HCT116 (cell line): Measurements from ENCODE around the gene SLC7A5. TPM values are rescaled to one million over a fixed set of nuclear protein-coding genes. Genes with fewer than 3 reads are reported as not detected.
A peak's percentile ranks its signal among the peaks of the same experiment; 100 is the strongest.
"Not testable (repeated sequence)": the region's sequence is repeated elsewhere in the genome, so short reads cannot be mapped to it uniquely, and the experiment has no call there.

Source experiments
- ATAC-seq: fragments of 200-7000 bp; cut with Tn5 transposase; 2 replicates; pipeline ENCODE4 v1.9.1; 2020; ENCODE audit warnings: mild to moderate bottlenecking, moderate library complexity
- BruUV-seq: library from RNA; stranded (reverse); fragments of 400-500 nt; replicated peaks from 2 replicates; lab custom pipeline; 2021; lab: Mats Ljungman, UMichigan
- CTCF ChIA-PET: fragments of 300-600 bp; sonication (Branson Sonifier 250); formaldehyde crosslinking; loops from one replicate; lab custom pipeline; 2021; ENCODE audit warnings: antibody characterized with exemption; lab: Charles Lee
- POLR2A ChIA-PET: fragments of 300-600, 350-600 bp; sonication (Branson Sonifier 250); formaldehyde crosslinking; loops from one replicate; lab custom pipeline; 2021; ENCODE audit warnings: antibody characterized with exemption; lab: Charles Lee
- RAD21 ChIA-PET, 2 experiments: fragments of 300-600 bp; sonication (Branson Sonifier 250); formaldehyde crosslinking; loops; one replicate each; lab custom pipeline; 2023; ENCODE audit warnings: low total read pairs in 2 of 2; ENCODE audit not compliant: uncharacterized antibody in 2 of 2, unreplicated experiment in 2 of 2, low non-redundant PET in 1 of 2; lab: Charles Lee
- DNase-seq: peaks from one replicate; pipeline ENCODE4 v3.0.0-alpha.2; 2010; ENCODE audit warnings: low read depth, low spot score
- H2AFZ ChIP-seq: fragments of 200-600 bp; shearing (Covaris generic), sonication (generic); 2 replicates; pipeline ENCODE4 v1.6.1; 2017; ENCODE audit warnings: low read depth, mixed run types, mixed read lengths, antibody characterized with exemption, low read length; ENCODE audit not compliant: poor library complexity, severe bottlenecking
- H3K27ac ChIP-seq: 2 replicates; pipeline ENCODE4 v1.5.1; 2012; ENCODE audit warnings: low read depth, low read length
- H3K27me3 ChIP-seq: fragments of 200-600 bp; sonication (generic); 2 replicates; pipeline ENCODE4 v1.6.1; 2016; ENCODE audit warnings: mixed run types, low read length, mixed read lengths; ENCODE audit not compliant: insufficient read depth
- H3K36me3 ChIP-seq, 2 experiments: fragments of 200-500 bp in 1 of 2; fragments of 200-600 bp in 1 of 2; sonication (Bioruptor generic) in 1 of 2; sonication (generic) in 1 of 2; 2 replicates each; pipeline versions ENCODE4 v1.5.1 to v1.6.1; 2014 to 2016; ENCODE audit warnings: low read length in 2 of 2, inconsistent platforms in 1 of 2, mixed read lengths in 1 of 2, mixed run types in 1 of 2; ENCODE audit not compliant: insufficient read depth in 2 of 2, control insufficient read depth in 1 of 2
- H3K4me1 ChIP-seq, 2 experiments: fragments of 200-600 bp in 1 of 2; sonication (generic) in 1 of 2; 2 replicates each; pipeline versions ENCODE4 v1.5.1 to v1.6.1; 2012 to 2017; ENCODE audit warnings: low read length in 2 of 2, inconsistent platforms in 1 of 2, mild to moderate bottlenecking in 1 of 2, mixed read lengths in 1 of 2, mixed run types in 1 of 2, moderate library complexity in 1 of 2; ENCODE audit not compliant: insufficient read depth in 2 of 2, control insufficient read depth in 1 of 2
- H3K4me2 ChIP-seq: fragments of 200-600 bp; sonication (generic); 2 replicates; pipeline ENCODE4 v1.6.1; 2017; ENCODE audit warnings: mixed run types, low read length, mixed read lengths
- H3K4me3 ChIP-seq, 2 experiments: fragments of 200-600 bp in 1 of 2; sonication (generic) in 1 of 2; replicated peaks in 1 of 2; 2 replicates each; pipeline ENCODE4 v1.5.1; 2011 to 2016; ENCODE audit warnings: low read length in 2 of 2, control low read depth in 1 of 2, low read depth in 1 of 2, mild to moderate bottlenecking in 1 of 2, mixed read lengths in 1 of 2, mixed run types in 1 of 2
- H3K79me2 ChIP-seq: fragments of 200-600 bp; sonication (generic); 2 replicates; pipeline ENCODE4 v1.6.1; 2017; ENCODE audit warnings: mild to moderate bottlenecking, mixed run types, low read length, moderate library complexity, mixed read lengths; ENCODE audit not compliant: insufficient read depth
- H3K9ac ChIP-seq: fragments of 200-600 bp; sonication (generic); 2 replicates; pipeline ENCODE4 v1.6.1; 2016; ENCODE audit warnings: low read length, mixed read lengths
- H3K9me2 ChIP-seq: fragments of 200-600 bp; sonication (generic), shearing (Covaris generic); 2 replicates; pipeline ENCODE4 v1.6.1; 2017; ENCODE audit warnings: mixed run types, mild to moderate bottlenecking, moderate library complexity; ENCODE audit not compliant: insufficient read depth
- H3K9me3 ChIP-seq, 2 experiments: fragments of 200-500 bp in 1 of 2; fragments of 200-600 bp in 1 of 2; sonication (Bioruptor generic) in 1 of 2; sonication (generic) in 1 of 2; 2 replicates each; pipeline ENCODE4 v1.6.1; 2014 to 2017; ENCODE audit warnings: low read length in 2 of 2, mixed read lengths in 2 of 2, inconsistent platforms in 1 of 2, low read depth in 1 of 2, mild to moderate bottlenecking in 1 of 2, mixed run types in 1 of 2, moderate library complexity in 1 of 2; ENCODE audit not compliant: control insufficient read depth in 1 of 2, insufficient read depth in 1 of 2
- H4K20me1 ChIP-seq: fragments of 200-600 bp; sonication (generic), shearing (Covaris generic); 2 replicates; pipeline ENCODE4 v1.6.1; 2017; ENCODE audit warnings: mixed run types, mild to moderate bottlenecking, moderate library complexity; ENCODE audit not compliant: insufficient read depth
- RAD21 ChIP-seq: IDR thresholded peaks from 2 replicates; pipeline ENCODE4 v1.6.1; 2012; ENCODE audit warnings: low read depth, mild to moderate bottlenecking
- intact Hi-C: fragments of 100-400 bp; cut with micrococcal nuclease; formaldehyde crosslinking; loops from 2 replicates; pipeline ENCODE4 v1.10.0; 2022
- total RNA-seq: library from RNA; stranded (reverse); gene quantifications from one replicate; pipeline ENCODE4 v1.2.1, GENCODE V29; 2021; ENCODE audit not compliant: unreplicated experiment
- TF ChIP-seq, protein P1 (sequence below), 3 experiments: fragments of 200-600 bp in 1 of 3; sonication (generic) in 1 of 3; IDR thresholded peaks in 2 of 3; conservative IDR thresholded peaks in 1 of 3; 2 replicates each; pipeline ENCODE4 v1.5.1; 2012 to 2017; ENCODE audit warnings: low read depth in 2 of 3, low read length in 2 of 3, antibody characterized with exemption in 1 of 3, borderline replicate concordance in 1 of 3, control low read depth in 1 of 3, mild to moderate bottlenecking in 1 of 3, mixed read lengths in 1 of 3, mixed run types in 1 of 3, moderate library complexity in 1 of 3; ENCODE audit not compliant: insufficient read depth in 1 of 3
- TF ChIP-seq, protein P2 (sequence below): IDR thresholded peaks from 2 replicates; pipeline ENCODE4 v1.6.1; 2012

SLC7A5 gene
- total RNA-seq, 1 experiment from 2014 or later, result 482 TPM

DNA sequence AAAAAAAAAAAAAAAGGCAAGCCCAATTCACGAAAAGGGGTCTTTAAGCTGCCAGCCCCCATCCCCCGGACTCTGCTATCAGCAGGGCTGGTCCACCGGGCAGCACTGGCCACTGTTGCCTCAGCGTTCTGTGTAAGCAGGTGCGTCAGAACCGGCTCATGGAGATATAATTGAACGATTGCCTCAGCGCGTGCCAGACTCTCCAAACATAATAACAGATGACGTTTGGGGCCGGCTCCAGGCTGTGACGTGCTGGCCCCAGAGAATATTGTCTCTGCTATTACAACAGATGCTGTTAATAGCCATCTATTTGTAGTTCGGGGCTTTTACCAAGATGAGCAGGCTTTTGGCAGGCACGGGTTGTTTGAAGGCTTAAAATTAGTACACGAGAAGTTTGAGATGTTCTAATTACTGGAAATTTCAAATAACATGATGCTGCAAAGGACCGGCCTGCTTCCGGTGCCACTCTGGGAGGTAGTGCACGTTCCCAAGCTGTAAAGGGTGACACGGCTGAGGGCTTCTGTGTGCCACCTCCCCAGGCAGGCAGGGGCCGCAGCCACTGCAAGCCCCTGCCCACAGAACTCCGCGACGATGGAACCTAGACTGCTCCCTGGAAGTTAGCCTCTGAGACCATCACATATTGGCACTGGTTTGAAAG, 41.9 kb upstream of the SLC7A5 start:
- H2AFZ ChIP-seq, H3K36me3 ChIP-seq, RAD21 ChIA-PET, POLR2A ChIA-PET, intact Hi-C loops, H4K20me1 ChIP-seq, H3K9ac ChIP-seq, DNase-seq, H3K27ac ChIP-seq, ATAC-seq, H3K4me3 ChIP-seq, H3K4me1 ChIP-seq, H3K27me3 ChIP-seq, BruUV-seq, H3K9me2 ChIP-seq, H3K9me3 ChIP-seq, H3K4me2 ChIP-seq, H3K79me2 ChIP-seq: not testable (repeated sequence)
- CTCF ChIA-PET, result interaction anchor here (0.7 to 1.6 kb wide), 5 partner anchors 14 to 142 kb away, joined by 3 to 6 read pairs (median 3); no protein-coding TSS in a partner anchor

DNA sequence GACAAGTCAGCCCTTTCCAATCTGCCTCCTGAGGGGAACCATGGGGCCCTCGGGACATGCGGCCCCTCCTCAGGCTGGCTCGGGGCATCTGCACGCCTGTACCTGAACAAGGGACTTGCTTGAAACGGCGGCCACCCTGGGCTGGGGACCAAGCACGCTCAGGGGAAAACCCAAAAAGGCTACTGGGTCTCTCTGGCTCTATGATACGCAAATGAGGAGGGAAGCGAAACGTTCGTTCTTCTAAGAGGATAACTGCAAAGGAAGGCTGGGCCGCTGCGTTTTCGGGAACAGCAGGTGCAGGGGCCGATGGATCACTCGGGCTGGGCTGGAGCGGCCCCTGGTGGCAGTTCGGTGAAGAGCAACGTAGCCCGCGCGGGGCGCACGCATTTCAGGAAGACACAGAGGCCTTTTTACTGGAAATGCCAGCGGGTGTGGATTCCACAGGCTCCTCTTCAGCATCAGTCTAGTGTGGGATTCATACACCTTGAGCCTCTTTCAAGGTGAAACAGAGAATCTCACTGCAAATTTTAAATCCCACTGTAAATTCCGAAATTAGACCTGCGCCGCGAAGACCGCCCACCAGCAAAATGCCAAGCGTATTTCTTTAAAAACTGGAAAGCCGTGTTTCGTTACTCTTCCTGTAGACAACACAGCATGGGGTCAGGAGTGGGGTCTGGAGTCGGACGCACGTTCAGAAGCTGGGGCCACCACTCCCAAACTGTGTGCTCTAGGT, 40.1 kb upstream of the SLC7A5 start:
- BruUV-seq, RAD21 ChIA-PET, H3K9me3 ChIP-seq, H3K27ac ChIP-seq, H3K79me2 ChIP-seq, H4K20me1 ChIP-seq, H3K27me3 ChIP-seq, H3K36me3 ChIP-seq, POLR2A ChIA-PET, H3K9me2 ChIP-seq, H3K9ac ChIP-seq, H3K4me1 ChIP-seq, H3K4me3 ChIP-seq: not testable (repeated sequence)
- Histone ChIP-seq H3K4me2 (peak overlapping the region; percentile 37), H2AFZ (peak overlapping the region; percentile 90)
- DNase-seq, result peak; percentile 46
- peak; percentile 96 for ATAC-seq
- CTCF ChIA-PET, result interaction anchor here (1.6 to 1.7 kb wide), 3 partner anchors 38 to 131 kb away, joined by 5 to 6 read pairs (median 5); no protein-coding TSS in a partner anchor
- intact Hi-C loops, result loop anchor here (1.0 to 2.0 kb wide), 2 partner anchors 39 to 130 kb away; no protein-coding TSS in a partner anchor
- TF ChIP-seq, protein P1, sequence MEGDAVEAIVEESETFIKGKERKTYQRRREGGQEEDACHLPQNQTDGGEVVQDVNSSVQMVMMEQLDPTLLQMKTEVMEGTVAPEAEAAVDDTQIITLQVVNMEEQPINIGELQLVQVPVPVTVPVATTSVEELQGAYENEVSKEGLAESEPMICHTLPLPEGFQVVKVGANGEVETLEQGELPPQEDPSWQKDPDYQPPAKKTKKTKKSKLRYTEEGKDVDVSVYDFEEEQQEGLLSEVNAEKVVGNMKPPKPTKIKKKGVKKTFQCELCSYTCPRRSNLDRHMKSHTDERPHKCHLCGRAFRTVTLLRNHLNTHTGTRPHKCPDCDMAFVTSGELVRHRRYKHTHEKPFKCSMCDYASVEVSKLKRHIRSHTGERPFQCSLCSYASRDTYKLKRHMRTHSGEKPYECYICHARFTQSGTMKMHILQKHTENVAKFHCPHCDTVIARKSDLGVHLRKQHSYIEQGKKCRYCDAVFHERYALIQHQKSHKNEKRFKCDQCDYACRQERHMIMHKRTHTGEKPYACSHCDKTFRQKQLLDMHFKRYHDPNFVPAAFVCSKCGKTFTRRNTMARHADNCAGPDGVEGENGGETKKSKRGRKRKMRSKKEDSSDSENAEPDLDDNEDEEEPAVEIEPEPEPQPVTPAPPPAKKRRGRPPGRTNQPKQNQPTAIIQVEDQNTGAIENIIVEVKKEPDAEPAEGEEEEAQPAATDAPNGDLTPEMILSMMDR (IDR thresholded peaks at IDR 0.05 in 2 of 3, conservative IDR thresholded peaks at IDR 0.05 in 1 of 3; ENCODE audit: borderline replicate concordance in 1 of 3, insufficient read depth in 1 of 3, low read depth in 2 of 3, low read length in 2 of 3), result peak; percentile 87 to 95 (median 91)
- TF ChIP-seq, protein P2, sequence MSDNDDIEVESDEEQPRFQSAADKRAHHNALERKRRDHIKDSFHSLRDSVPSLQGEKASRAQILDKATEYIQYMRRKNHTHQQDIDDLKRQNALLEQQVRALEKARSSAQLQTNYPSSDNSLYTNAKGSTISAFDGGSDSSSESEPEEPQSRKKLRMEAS, result peak; percentile 45; the same call in 1 of the 2 replicates
- TF ChIP-seq RAD21, result peak; percentile 95

DNA sequence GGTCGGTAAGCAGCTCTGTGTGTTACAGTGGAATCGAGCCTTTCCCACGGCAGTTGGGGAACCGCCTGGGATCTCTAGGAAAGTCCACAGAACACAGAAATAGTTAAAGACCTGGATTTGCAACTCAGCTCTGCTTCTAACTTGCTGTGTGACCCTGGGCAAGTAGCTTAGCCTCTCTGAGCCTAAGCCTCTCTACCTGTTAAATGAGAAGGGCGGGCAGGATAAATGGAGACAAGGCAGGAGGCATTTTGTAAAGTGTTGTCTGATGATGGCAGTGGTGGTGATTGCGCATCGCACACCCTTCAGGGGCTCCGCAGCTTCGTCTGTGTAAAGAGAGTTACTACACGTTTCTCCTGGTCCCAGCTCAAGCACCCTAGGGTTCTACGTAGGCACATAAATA, 38.8 kb upstream of the SLC7A5 start:
- RAD21 ChIA-PET, result not testable (repeated sequence)

More for the DNA sequence above, 38.8 kb upstream of the SLC7A5 start:
- H3K4me1 ChIP-seq, DNase-seq, ATAC-seq, H2AFZ ChIP-seq, H3K4me3 ChIP-seq, H3K9ac ChIP-seq, POLR2A ChIA-PET, H3K27me3 ChIP-seq, BruUV-seq, H3K9me2 ChIP-seq, H4K20me1 ChIP-seq, H3K27ac ChIP-seq, H3K36me3 ChIP-seq, H3K9me3 ChIP-seq, H3K4me2 ChIP-seq, H3K79me2 ChIP-seq: not testable (repeated sequence)
- intact Hi-C loops, result loop anchor here (2.0 kb wide), 1 partner anchor 37 kb away; no protein-coding TSS in a partner anchor
- CTCF ChIA-PET, result interaction anchor here (1.1 to 1.7 kb wide), 2 partner anchors 128 to 129 kb away, joined by 3 to 5 read pairs; no protein-coding TSS in a partner anchor
